ENCODE measurements around the gene GUK1.

Gene GUK1

GRCh38 chr1:228131766-228132165, 8.3 kb upstream of the GUK1 start:
- no peaks in the 10 kb centered on the region for H3K27me3 ChIP-seq (ENCODE audit: insufficient read depth, poor library complexity, severe bottlenecking)
- DNase-seq (ENCODE audit: low read depth in 1 of 2, low spot score in 1 of 2), result no peak
- H3K27ac ChIP-seq (replicated peaks), result no peak overlapping the region
- TF ChIP-seq SPI1 (IDR thresholded peaks at IDR 0.05; ENCODE audit: borderline replicate concordance, low read depth) (no peak), GABPA (IDR thresholded peaks at IDR 0.05; ENCODE audit: low read depth) (no peak), POLR2AphosphoS5 (IDR thresholded peaks at IDR 0.05; ENCODE audit: low read depth) (no peak), REST (IDR thresholded peaks at IDR 0.05; ENCODE audit: insufficient replicate concordance, low read depth) (no peak), CTCF (IDR thresholded peaks at IDR 0.05; ENCODE audit: insufficient read depth, low read length) (no peak)
- no peak overlapping the region for H3K4me3 ChIP-seq (replicated peaks; ENCODE audit: insufficient read depth, low read length)

- DNase-seq (ENCODE audit: low read depth in 1 of 2, low spot score in 1 of 2), result no peak
- Histone ChIP-seq H3K27me3 (ENCODE audit: insufficient read depth, poor library complexity, severe bottlenecking) (no peaks in the 10 kb centered on the region), H3K4me3 (replicated peaks; ENCODE audit: insufficient read depth, low read length) (no peak overlapping the region), H3K27ac (replicated peaks) (no peak overlapping the region)
- TF ChIP-seq GABPA (IDR thresholded peaks at IDR 0.05; ENCODE audit: low read depth), result no peak
- no peak for TF ChIP-seq SPI1 (IDR thresholded peaks at IDR 0.05; ENCODE audit: borderline replicate concordance, low read depth)
- TF ChIP-seq CTCF (IDR thresholded peaks at IDR 0.05; ENCODE audit: insufficient read depth, low read length), result no peak
- TF ChIP-seq POLR2AphosphoS5 (IDR thresholded peaks at IDR 0.05; ENCODE audit: low read depth), result no peak
- no peak for TF ChIP-seq REST (IDR thresholded peaks at IDR 0.05; ENCODE audit: insufficient replicate concordance, low read depth)
Measured at GRCh38 chr1:228134591-228134990, 5.5 kb upstream of the GUK1 start.

GRCh38 chr1:228136901-228137300, 3.2 kb upstream of the GUK1 start:
- TF ChIP-seq POLR2AphosphoS5 (IDR thresholded peaks at IDR 0.05; ENCODE audit: low read depth), result no peak
- no peak for TF ChIP-seq SPI1 (IDR thresholded peaks at IDR 0.05; ENCODE audit: borderline replicate concordance, low read depth)
- TF ChIP-seq GABPA (IDR thresholded peaks at IDR 0.05; ENCODE audit: low read depth), result no peak
- no peak for TF ChIP-seq REST (IDR thresholded peaks at IDR 0.05; ENCODE audit: insufficient replicate concordance, low read depth)
- TF ChIP-seq CTCF (IDR thresholded peaks at IDR 0.05; ENCODE audit: insufficient read depth, low read length), result no peak
- H3K27me3 ChIP-seq (ENCODE audit: insufficient read depth, poor library complexity, severe bottlenecking), result no peaks in the 10 kb centered on the region
- DNase-seq (ENCODE audit: low read depth in 1 of 2, low spot score in 1 of 2), result peak in 1 of 2 experiments; percentile 50
- no peak overlapping the region for H3K27ac ChIP-seq (replicated peaks)
- no peak overlapping the region for H3K4me3 ChIP-seq (replicated peaks; ENCODE audit: insufficient read depth, low read length)

All from HL-60 (cell line).